MCF 10A (cell line): ENCODE results near the gene SASH3. TPM values are rescaled to one million over a fixed set of nuclear protein-coding genes. Genes with fewer than 3 reads are reported as not detected.

Experiments
- BruUV-seq: library from RNA; stranded (reverse); fragments of 400-500 nt; replicated peaks from 2 replicates; lab custom pipeline; 2021; lab: Mats Ljungman, UMichigan
- CTCF ChIA-PET: fragments of 300-600 bp; sonication (Branson Sonifier 250); formaldehyde crosslinking; extraction: SDS; loops from one replicate; lab custom pipeline; 2021; ENCODE audit warnings: antibody characterized with exemption, inconsistent platforms; lab: Yijun Ruan, JAX
- POLR2A ChIA-PET: fragments of 300-600, 350-650 bp; sonication (Branson Sonifier 250); formaldehyde crosslinking; extraction: SDS; loops from one replicate; lab custom pipeline; 2020; ENCODE audit warnings: antibody characterized with exemption, inconsistent platforms; lab: Yijun Ruan, JAX
- DNase-seq: peaks from one replicate; pipeline ENCODE4 v3.0.0-alpha.2; 2018; ENCODE audit not compliant: unreplicated experiment
- H3K27ac Mint-ChIP-seq: one replicate; pipeline ENCODE4 v1.8.0; 2022; ENCODE audit warnings: mild to moderate bottlenecking, low read depth, mixed read lengths; ENCODE audit not compliant: unreplicated experiment
- H3K27me3 Mint-ChIP-seq: one replicate; pipeline ENCODE4 v1.8.0; 2022; ENCODE audit warnings: mixed read lengths; ENCODE audit not compliant: insufficient read depth, unreplicated experiment
- H3K36me3 Mint-ChIP-seq: one replicate; pipeline ENCODE4 v1.8.0; 2022; ENCODE audit warnings: mild to moderate bottlenecking, moderate library complexity, mixed read lengths; ENCODE audit not compliant: insufficient read depth, unreplicated experiment
- H3K4me1 Mint-ChIP-seq: one replicate; pipeline ENCODE4 v1.8.0; 2022; ENCODE audit warnings: mixed read lengths; ENCODE audit not compliant: insufficient read depth, unreplicated experiment
- H3K4me3 Mint-ChIP-seq: one replicate; pipeline ENCODE4 v1.8.0; 2022; ENCODE audit warnings: mild to moderate bottlenecking, moderate library complexity, mixed read lengths; ENCODE audit not compliant: unreplicated experiment
- H3K9me3 Mint-ChIP-seq: one replicate; pipeline ENCODE4 v1.8.0; 2022; ENCODE audit warnings: mixed read lengths; ENCODE audit not compliant: unreplicated experiment
- intact Hi-C: fragments of 100-400 bp; cut with micrococcal nuclease; formaldehyde crosslinking; loops from 2 replicates; pipeline ENCODE4 v1.14.1; 2022
- total RNA-seq: library from RNA; stranded (reverse); gene quantifications from 2 replicates; pipeline ENCODE4 v1.2.3, GENCODE V29; 2022
- TF ChIP-seq, protein P1 (sequence below): fragments of 200-600 bp; IDR thresholded peaks from one replicate; pipeline ENCODE4 v1.8.0; 2022; ENCODE audit warnings: antibody characterized with exemption, mild to moderate bottlenecking; ENCODE audit not compliant: unreplicated experiment

The SASH3 gene
- total RNA-seq, 1 experiment from 2014 or later = not detected

DNA sequence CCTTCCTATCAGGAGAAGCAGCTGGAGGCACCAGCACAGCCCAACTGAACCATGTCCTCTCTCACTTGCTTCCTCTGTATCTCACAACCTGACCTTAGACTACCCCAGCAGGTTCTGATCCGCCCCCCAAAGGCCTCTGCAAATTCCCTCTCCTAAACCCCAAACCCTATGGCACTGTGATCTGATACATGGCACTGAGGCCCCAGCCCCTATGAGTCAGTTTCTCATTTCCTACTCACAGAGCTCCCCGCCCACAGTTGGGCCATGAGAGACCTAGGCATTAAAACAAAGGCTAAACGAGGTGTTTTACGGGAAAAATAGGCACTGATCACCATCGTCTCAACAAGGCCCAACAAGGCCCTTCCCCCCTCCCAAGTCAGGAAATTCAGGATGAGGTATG lies 19.1 kb downstream of the SASH3 start:
- DNase-seq = no peak
- Mint-ChIP-seq H3K27me3 (no peaks in the 10 kb centered on the region), H3K36me3 (peaks cover 16% of the 10 kb centered on the region), H3K27ac (no peak overlapping the region), H3K9me3 (no peaks in the 10 kb centered on the region), H3K4me3 (no peak overlapping the region), H3K4me1 (no peaks in the 10 kb centered on the region)
- intact Hi-C loops = no loop called here
- TF ChIP-seq, protein P1, sequence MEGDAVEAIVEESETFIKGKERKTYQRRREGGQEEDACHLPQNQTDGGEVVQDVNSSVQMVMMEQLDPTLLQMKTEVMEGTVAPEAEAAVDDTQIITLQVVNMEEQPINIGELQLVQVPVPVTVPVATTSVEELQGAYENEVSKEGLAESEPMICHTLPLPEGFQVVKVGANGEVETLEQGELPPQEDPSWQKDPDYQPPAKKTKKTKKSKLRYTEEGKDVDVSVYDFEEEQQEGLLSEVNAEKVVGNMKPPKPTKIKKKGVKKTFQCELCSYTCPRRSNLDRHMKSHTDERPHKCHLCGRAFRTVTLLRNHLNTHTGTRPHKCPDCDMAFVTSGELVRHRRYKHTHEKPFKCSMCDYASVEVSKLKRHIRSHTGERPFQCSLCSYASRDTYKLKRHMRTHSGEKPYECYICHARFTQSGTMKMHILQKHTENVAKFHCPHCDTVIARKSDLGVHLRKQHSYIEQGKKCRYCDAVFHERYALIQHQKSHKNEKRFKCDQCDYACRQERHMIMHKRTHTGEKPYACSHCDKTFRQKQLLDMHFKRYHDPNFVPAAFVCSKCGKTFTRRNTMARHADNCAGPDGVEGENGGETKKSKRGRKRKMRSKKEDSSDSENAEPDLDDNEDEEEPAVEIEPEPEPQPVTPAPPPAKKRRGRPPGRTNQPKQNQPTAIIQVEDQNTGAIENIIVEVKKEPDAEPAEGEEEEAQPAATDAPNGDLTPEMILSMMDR = no peak
- POLR2A ChIA-PET = no interaction called here
- CTCF ChIA-PET = interaction anchor here (0.9 kb wide), 1 partner anchor 65 kb away, joined by 3 read pairs; no protein-coding TSS in a partner anchor
- no TSS peak for BruUV-seq

DNA sequence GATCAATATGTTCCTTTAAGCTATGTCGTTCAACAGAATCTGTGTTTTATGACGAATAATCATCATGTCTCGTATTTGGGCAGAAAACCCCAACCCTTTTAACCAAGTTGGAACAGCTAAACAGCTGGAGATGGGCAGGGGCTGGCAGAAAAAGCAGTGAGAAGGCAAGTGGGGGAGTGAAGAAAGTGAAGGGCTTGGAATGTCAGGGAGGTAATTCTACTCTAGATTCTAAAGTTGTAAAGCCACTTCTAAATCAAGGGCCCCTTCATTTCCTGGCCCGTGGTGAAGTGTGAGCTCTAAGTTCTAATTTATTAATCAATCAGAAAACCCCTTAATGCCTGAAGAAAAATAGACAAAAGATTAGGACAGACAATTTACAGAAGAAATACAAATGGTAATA lies 20.4 kb downstream of the SASH3 start:
- no TSS peak for BruUV-seq
- TF ChIP-seq, protein P1 = no peak
- H3K4me3 Mint-ChIP-seq = no peak overlapping the region
- H3K9me3 Mint-ChIP-seq = no peaks in the 10 kb centered on the region
- H3K4me1 Mint-ChIP-seq = no peaks in the 10 kb centered on the region
- no peaks in the 10 kb centered on the region for H3K27me3 Mint-ChIP-seq
- H3K27ac Mint-ChIP-seq = no peak overlapping the region
- H3K36me3 Mint-ChIP-seq = peaks cover 23% of the 10 kb centered on the region
- intact Hi-C loops = no loop called here
- DNase-seq = no peak
- CTCF ChIA-PET = interaction anchor here (0.6 kb wide), 1 partner anchor 8 kb away, joined by 3 read pairs; no protein-coding TSS in a partner anchor
- POLR2A ChIA-PET = interaction anchor here (0.7 kb wide), 1 partner anchor 18 kb away, joined by 3 read pairs; no protein-coding TSS in a partner anchor

DNA sequence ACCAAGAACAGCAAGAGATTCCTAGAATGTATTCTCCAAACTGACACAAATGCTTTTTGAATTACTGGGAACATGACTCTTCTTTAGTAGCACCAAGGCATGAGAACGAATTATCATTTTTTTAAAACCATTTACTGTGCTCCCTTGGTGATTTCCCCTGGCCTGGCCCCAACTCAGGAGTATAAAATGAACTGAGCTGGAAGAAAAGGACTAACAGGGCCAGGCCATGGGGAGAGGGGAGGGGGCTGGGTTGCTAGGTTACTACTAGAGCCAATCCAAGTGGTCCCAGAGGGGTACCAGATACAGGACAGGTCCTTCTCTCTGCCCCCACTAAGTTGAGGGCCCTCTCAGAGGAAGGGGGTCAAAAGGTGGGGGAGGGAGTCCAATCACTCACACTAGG lies 23.1 kb downstream of the SASH3 start:
- CTCF ChIA-PET = no interaction called here
- peaks cover 38% of the 10 kb centered on the region for H3K36me3 Mint-ChIP-seq
- no TSS peak for BruUV-seq
- H3K27me3 Mint-ChIP-seq = no peaks in the 10 kb centered on the region
- intact Hi-C loops = no loop called here
- H3K4me1 Mint-ChIP-seq = no peaks in the 10 kb centered on the region
- no peak for DNase-seq
- TF ChIP-seq, protein P1 = no peak
- POLR2A ChIA-PET = no interaction called here
- H3K27ac Mint-ChIP-seq = no peak overlapping the region
- H3K9me3 Mint-ChIP-seq = no peaks in the 10 kb centered on the region
- H3K4me3 Mint-ChIP-seq = no peak overlapping the region

DNA sequence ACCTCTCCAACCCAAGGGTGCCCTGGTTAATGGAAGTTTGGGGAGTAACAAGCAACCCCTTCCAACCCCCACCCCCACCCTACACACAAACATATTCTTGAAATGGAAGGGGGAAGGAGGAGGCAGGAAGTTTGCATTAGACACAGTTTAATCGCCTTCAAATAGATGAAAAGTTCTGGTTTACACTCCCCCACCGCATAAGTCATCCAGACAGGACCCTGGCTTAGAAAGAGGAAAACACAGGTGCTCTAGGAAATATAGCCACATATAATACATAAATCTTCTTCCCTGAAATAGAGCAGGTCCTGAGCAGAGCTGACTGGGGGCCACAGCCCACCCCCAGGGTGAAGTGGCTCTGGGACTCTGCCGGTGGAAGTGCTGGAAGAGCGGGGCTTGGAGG lies 25.1 kb downstream of the SASH3 start:
- no peaks in the 10 kb centered on the region for H3K4me1 Mint-ChIP-seq
- peaks cover 49% of the 10 kb centered on the region for H3K36me3 Mint-ChIP-seq
- DNase-seq = no peak
- CTCF ChIA-PET = no interaction called here
- no peaks in the 10 kb centered on the region for H3K9me3 Mint-ChIP-seq
- TF ChIP-seq, protein P1 = no peak
- no peak overlapping the region for H3K4me3 Mint-ChIP-seq
- H3K27ac Mint-ChIP-seq = no peak overlapping the region
- intact Hi-C loops = no loop called here
- BruUV-seq = no TSS peak
- POLR2A ChIA-PET = no interaction called here
- no peaks in the 10 kb centered on the region for H3K27me3 Mint-ChIP-seq
